Stimulated activated CD4-positive, alpha-beta T cell treated with anti-CD3 and anti-CD28 coated beads, Interleukin-1b, Interleukin-23, amount 100 ng/mL, for 24 hours (primary cell): ENCODE data around the gene HOXB6.

Source experiments
- DNase-seq, 4 experiments: peaks; one replicate each; pipeline ENCODE4 v3.0.0-alpha.2; 2020; ENCODE audit warnings: low read depth in 4 of 4, low spot score in 1 of 4

The HOXB6 gene

GRCh38 chr17:48634493-48635208 lies 29.9 kb upstream of the HOXB6 start:
- DNase-seq = no peak

GRCh38 chr17:48633266-48633677 lies 28.5 kb upstream of the HOXB6 start:
- DNase-seq = no peak

GRCh38 chr17:48632579-48633265 lies 27.9 kb upstream of the HOXB6 start:
- no peak for DNase-seq

DNA sequence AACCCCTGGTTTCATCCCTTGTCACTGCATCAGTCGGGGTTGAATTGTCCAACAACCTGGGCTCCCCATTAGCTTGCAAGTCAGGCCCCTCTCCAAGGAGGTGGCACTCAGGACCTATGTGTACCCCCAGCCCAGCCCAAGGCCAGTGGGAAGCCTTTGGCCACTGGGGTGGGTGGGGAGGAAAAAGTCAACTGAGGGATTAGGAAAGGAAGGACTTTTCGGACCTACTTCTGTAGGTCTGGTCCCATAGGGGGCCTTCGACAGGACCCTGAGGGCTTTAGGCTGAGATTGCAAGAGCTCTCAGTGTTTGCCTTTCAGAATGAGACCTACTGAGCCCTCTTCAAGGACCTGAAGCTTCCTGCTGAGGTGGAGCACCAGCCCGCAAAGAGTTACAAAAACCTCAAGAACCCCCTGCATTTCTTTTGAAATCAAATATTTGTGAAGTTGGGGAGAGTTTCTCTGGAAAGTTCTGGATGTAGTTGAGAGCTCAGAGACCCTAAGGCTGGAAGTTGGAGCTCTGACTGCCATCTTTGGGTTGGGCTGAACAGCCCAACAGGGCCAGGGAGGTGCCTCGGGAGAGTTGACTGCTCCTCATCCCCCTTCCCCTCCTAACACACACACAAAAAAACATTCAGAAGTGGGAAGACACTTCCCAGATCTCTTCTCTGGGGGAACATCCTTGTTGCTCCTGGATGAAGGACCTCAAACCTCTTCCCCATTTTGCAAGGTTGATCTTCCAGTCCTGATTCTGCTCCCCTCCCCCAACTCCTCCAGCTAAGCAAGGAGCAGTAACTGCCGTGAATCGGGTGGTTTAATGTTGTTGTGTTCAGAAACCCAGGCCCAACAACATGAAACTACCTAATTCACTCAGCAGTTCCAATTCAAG lies 27.1 kb upstream of the HOXB6 start:
- DNase-seq = no peak

- DNase-seq = no peak
Measured at GRCh38 chr17:48630925-48631692, 26.3 kb upstream of the HOXB6 start.

GRCh38 chr17:48630009-48630924 lies 25.5 kb upstream of the HOXB6 start:
- DNase-seq = no peak

GRCh38 chr17:48629411-48629759 lies 24.6 kb upstream of the HOXB6 start:
- no peak for DNase-seq

- no peak for DNase-seq
Measured at GRCh38 chr17:48628649-48629410, 24.0 kb upstream of the HOXB6 start.

GRCh38 chr17:48627623-48628521 lies 23.1 kb upstream of the HOXB6 start:
- DNase-seq = no peak

GRCh38 chr17:48627118-48627597 lies 22.4 kb upstream of the HOXB6 start:
- DNase-seq = no peak

GRCh38 chr17:48626245-48627117 lies 21.7 kb upstream of the HOXB6 start, which contains the start of gene HOXB9:
HOXB9 (minus strand) TSS chr17:48626358; CDS start chr17:48626269, 89 bp downstream.
- no peak for DNase-seq

GRCh38 chr17:48625495-48626244 lies 20.9 kb upstream of the HOXB6 start:
- no peak for DNase-seq

DNA sequence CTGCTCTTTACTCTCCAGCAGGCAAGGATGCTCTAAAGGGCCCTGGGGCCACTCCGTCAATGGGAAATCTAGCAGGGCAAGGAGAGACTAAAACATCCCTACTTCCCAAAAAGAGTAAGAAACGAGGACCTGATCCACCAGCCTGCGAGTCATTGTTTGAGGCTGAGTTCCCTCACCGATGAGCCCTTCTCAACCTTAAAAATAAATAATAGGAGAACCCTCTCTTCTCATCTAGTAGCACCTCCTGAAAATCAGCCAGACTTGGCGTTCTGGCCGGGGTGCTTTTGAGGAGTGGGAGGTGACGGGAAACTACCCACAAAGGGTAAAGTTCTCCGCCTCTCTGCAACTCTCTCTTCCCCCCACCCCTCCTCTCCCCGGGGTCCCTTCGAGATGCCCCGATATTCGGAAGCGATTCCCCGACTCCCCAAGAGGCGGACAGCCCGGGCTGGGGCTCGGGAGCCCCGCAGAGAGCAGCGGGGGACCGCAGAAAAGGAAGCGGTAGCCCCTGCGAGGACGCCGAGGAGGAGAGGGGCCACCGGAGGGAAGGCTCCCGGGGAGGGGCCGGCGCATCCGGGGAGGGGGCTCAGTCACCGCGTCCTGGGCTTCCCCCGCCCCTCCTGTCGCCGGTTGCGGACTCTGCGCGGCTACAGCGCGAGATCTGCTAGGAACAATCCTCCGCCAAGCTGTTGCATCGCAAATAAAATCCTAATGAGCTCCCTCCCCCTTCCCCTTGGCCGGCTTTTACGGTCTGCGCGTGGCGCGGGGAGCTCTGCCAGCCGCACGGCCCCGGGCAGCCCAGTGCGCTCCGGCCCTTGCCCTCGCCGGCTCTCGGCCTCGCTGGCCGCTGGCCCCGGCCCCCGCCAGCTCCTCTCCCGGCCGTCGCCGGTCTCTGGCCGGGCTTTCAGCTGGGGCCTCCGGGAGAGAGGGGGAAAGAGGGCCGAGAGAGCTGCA lies 20.0 kb upstream of the HOXB6 start:
- DNase-seq = no peak

DNA sequence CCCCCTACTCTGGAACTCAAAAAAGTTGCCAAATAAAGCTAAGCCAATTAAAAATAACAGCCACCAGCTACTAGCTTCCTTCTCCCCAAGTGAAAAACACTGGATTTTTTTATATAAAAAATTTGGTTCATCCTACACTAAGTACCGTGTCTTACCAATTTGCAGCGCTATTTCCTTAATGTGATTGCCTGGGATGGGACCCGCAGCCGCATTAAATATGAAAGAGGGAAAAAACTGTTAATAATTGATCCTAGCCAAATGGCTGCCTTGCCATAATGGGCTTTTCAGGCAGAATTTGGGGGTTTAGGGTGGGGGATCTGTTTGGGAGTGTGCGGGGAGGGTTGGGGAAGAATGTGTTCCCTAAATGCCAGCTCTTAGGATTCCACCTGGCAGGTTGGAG lies 19.3 kb upstream of the HOXB6 start:
- no peak for DNase-seq

DNA sequence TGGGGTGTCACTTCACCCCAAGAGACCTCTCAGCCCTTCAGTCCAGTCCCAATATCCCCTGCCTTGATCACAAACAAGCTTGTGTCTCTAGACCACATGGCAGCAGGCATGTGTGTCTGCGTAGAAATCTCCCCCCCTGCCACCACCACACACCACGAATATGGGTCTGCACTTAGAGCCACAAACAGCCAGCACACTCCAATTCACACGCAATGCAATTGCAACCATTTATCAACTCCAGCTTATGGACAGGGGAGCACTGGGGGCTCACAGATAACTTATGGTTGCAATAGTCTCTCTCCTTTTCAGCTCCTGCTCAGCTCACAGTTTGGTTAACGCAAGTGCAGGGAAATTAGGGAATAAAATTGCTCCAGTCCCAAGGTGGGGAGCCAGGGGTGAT lies 18.8 kb upstream of the HOXB6 start:
- no peak for DNase-seq
